Measurements from ENCODE around the gene TSR2. TPM values are rescaled to one million over a fixed set of nuclear protein-coding genes. Genes with fewer than 3 reads are reported as not detected.

The TSR2 gene
- total and polyA plus RNA-seq, 2 of the 8 experiments (the other 6 are each of a cell fraction or from before 2014, with no cell fraction given), result 15.1 to 44.2 TPM

GRCh38 chrX:54407266-54407665, 32.9 kb upstream of the TSR2 start (continued):
- TF ChIP-seq POLR2A (IDR thresholded peaks at IDR 0.05; ENCODE audit: control extremely low read depth in 1 of 2, low read depth in 2 of 2, low read length in 2 of 2) (no peak), POU5F1 (IDR thresholded peaks at IDR 0.05; ENCODE audit: low read depth, low read length) (no peak), POLR2AphosphoS5 (IDR thresholded peaks at IDR 0.05; ENCODE audit: low read depth, low read length) (no peak), HDAC2 (IDR thresholded peaks at IDR 0.05; ENCODE audit: borderline replicate concordance in 1 of 2, low read depth in 2 of 2, low read length in 2 of 2) (no peak), RXRA (IDR thresholded peaks at IDR 0.05; ENCODE audit: insufficient read depth, low read depth, low read length) (no peak)
